ENCODE measurements around the gene USP11. TPM values are rescaled to one million over a fixed set of nuclear protein-coding genes. Genes with fewer than 3 reads are reported as not detected.

Gene USP11
- total RNA-seq: 25.9 and 27.3 TPM in 2 replicates

GRCh38 chrX:47232803-47233332 lies at the start of gene USP11:
TSS of gene USP11 (plus strand) at chrX:47233009. CDS start at chrX:47233044, 35 bp downstream.
- peak within 1 kb of the TSS; percentile 98 for H3K27ac Mint-ChIP-seq
- intact Hi-C loops (cut with micrococcal nuclease): loop anchor here (1.0 to 5.0 kb wide), 6 partner anchors 15 to 417 kb away; partner anchors contain the start of genes CDK16, ELK1, NDUFB11 and RBM10
- peaks cover 20% of the 10 kb centered on the region for H3K4me1 Mint-ChIP-seq
- peaks cover 4% of the 10 kb centered on the region for H3K9me3 Mint-ChIP-seq
- DNase-seq: peak; percentile 81
- peak within 1 kb of the TSS; percentile 87 for H3K4me3 Mint-ChIP-seq
- peaks cover 3% of the 10 kb centered on the region for H3K27me3 Mint-ChIP-seq
- peaks cover 22% of the 10 kb centered on the region for H3K36me3 Mint-ChIP-seq (ENCODE audit: low read depth)

GRCh38 chrX:47184486-47184885 lies 48.3 kb upstream of the USP11 start:
- Mint-ChIP-seq H3K4me3 (no peak overlapping the region), H3K27ac (no peak overlapping the region), H3K36me3 (ENCODE audit: low read depth) (peaks cover 25% of the 10 kb centered on the region), H3K27me3 (no peaks in the 10 kb centered on the region), H3K9me3 (no peaks in the 10 kb centered on the region), H3K4me1 (peaks cover 6% of the 10 kb centered on the region)
- intact Hi-C loops (cut with micrococcal nuclease): no loop called here
- no peak for DNase-seq

- Mint-ChIP-seq H3K4me3 (no peak overlapping the region), H3K9me3 (no peaks in the 10 kb centered on the region), H3K4me1 (peaks cover 6% of the 10 kb centered on the region), H3K27me3 (no peaks in the 10 kb centered on the region), H3K36me3 (ENCODE audit: low read depth) (peaks cover 24% of the 10 kb centered on the region), H3K27ac (no peak overlapping the region)
- intact Hi-C loops (cut with micrococcal nuclease): no loop called here
- DNase-seq: no peak
Observed at GRCh38 chrX:47185241-47185640, 47.6 kb upstream of the USP11 start.

- H3K27ac Mint-ChIP-seq: no peak overlapping the region
- intact Hi-C loops (cut with micrococcal nuclease): no loop called here
- no peak overlapping the region for H3K4me3 Mint-ChIP-seq
- DNase-seq: no peak
- peaks cover 9% of the 10 kb centered on the region for H3K4me1 Mint-ChIP-seq
- H3K36me3 Mint-ChIP-seq (ENCODE audit: low read depth): peaks cover 19% of the 10 kb centered on the region
- H3K9me3 Mint-ChIP-seq: no peaks in the 10 kb centered on the region
- H3K27me3 Mint-ChIP-seq: no peaks in the 10 kb centered on the region
Observed at GRCh38 chrX:47186096-47186740, 46.6 kb upstream of the USP11 start.

DNA sequence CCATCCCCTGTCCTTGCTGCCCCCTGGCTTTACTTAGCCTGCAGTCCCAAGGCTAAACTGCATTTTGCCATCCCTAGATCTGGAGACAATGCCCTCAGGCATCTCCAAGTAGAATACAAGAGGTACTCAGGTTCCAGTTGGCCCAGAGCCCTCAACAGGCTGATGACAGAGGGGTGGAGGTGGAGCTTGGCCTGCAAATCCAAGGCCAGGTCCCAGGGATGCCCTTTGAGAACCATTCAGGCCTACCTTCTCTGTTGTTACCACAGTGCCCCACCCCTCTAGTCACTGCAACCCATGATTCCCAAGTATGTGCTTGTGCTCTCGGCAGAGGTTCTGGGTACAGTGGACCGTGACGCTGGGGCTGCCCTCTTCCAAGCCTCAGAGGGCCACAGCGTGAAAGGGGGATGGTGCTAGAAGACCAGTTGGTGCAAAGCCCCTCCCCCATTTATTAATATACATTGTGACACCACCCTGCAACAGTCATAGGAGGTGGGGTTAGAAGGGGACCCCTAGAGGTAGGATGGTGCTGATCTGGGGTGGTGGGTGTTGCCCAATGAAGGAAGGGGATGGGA lies 45.6 kb upstream of the USP11 start:
- DNase-seq: no peak
- intact Hi-C loops (cut with micrococcal nuclease): no loop called here
- no peaks in the 10 kb centered on the region for H3K27me3 Mint-ChIP-seq
- peak overlapping the region; percentile 11 for H3K27ac Mint-ChIP-seq
- H3K4me3 Mint-ChIP-seq: no peak overlapping the region
- no peaks in the 10 kb centered on the region for H3K9me3 Mint-ChIP-seq
- peaks cover 9% of the 10 kb centered on the region for H3K4me1 Mint-ChIP-seq
- H3K36me3 Mint-ChIP-seq (ENCODE audit: low read depth): peaks cover 16% of the 10 kb centered on the region

DNA sequence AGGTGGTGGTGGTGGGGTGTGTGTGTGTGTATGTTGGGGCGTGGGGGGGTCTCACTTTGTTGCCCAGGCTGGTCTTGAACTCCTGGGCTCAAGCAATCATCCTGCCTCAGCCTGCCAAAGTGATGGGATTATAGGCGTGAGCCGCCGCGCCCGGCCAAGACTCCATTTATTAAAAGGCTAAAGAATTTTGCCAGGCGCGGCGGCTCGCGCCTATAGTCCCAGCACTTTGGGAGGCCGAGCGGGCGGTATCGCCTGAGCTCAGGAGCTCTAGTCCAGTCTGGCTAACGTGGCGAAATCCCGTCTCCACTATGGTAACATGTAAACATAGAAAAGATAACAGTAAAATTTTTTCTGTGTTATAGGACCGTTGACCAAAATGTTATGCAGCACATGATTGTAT lies 42.9 kb upstream of the USP11 start:
- peaks cover 16% of the 10 kb centered on the region for H3K36me3 Mint-ChIP-seq (ENCODE audit: low read depth)
- H3K4me1 Mint-ChIP-seq: peaks cover 17% of the 10 kb centered on the region
- no peak overlapping the region for H3K4me3 Mint-ChIP-seq
- H3K27me3 Mint-ChIP-seq: no peaks in the 10 kb centered on the region
- no peak overlapping the region for H3K27ac Mint-ChIP-seq
- H3K9me3 Mint-ChIP-seq: no peaks in the 10 kb centered on the region
- intact Hi-C loops (cut with micrococcal nuclease): loop anchor here (2.0 to 10.0 kb wide), 3 partner anchors 45 to 465 kb away; partner anchors contain the start of genes ELK1, NDUFB11, RBM10 and UXT
- no peak for DNase-seq

- no peaks in the 10 kb centered on the region for H3K27me3 Mint-ChIP-seq
- H3K4me3 Mint-ChIP-seq: peak overlapping the region; percentile 97
- peaks cover 13% of the 10 kb centered on the region for H3K36me3 Mint-ChIP-seq (ENCODE audit: low read depth)
- H3K4me1 Mint-ChIP-seq: peaks cover 21% of the 10 kb centered on the region
- H3K9me3 Mint-ChIP-seq: no peaks in the 10 kb centered on the region
- intact Hi-C loops (cut with micrococcal nuclease): loop anchor here (2.0 to 10.0 kb wide), 3 partner anchors 46 to 464 kb away; partner anchors contain the start of genes ELK1, NDUFB11, RBM10 and UXT
- peak; percentile 93 for DNase-seq
- peak overlapping the region; percentile 96 for H3K27ac Mint-ChIP-seq
Observed at GRCh38 chrX:47190445-47191269, 42.2 kb upstream of the USP11 start.

GRCh38 chrX:47191331-47191730 lies 41.5 kb upstream of the USP11 start:
- peaks cover 28% of the 10 kb centered on the region for H3K4me1 Mint-ChIP-seq

DNA sequence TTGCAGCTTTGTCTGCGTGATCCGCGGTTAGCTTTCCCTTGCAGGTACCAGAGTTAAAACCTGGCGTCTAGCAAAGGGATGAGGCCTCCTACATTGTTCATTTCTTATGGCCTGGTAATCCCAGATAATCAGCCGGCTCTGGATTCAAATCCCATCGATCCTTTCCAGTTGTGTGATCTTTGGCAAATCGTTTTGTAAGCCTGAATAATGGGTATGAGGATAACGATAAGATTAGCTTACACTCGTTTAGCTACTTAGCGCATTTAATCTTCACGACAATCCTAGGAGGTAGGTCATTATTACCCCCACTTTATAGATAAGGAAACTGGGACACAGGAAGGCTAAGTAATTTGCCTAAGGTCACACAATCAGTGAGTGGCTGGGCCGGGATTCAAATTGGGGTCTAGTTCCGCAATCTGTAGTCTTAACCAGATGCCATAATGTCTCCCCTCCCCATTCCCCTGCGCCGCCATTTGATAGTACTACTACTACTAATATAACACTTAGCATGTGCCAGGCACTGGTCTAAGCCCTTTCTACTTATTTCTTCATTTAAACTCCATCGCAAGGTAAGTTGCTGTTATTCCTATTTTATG lies 40.9 kb upstream of the USP11 start:
- no peaks in the 10 kb centered on the region for H3K9me3 Mint-ChIP-seq
- H3K36me3 Mint-ChIP-seq (ENCODE audit: low read depth): peaks cover 19% of the 10 kb centered on the region
- intact Hi-C loops (cut with micrococcal nuclease): loop anchor here (2.0 to 10.0 kb wide), 3 partner anchors 47 to 463 kb away; partner anchors contain the start of genes ELK1, NDUFB11, RBM10 and UXT
- H3K27ac Mint-ChIP-seq: peak overlapping the region; percentile 96
- H3K4me3 Mint-ChIP-seq: peak overlapping the region; percentile 97
- H3K4me1 Mint-ChIP-seq: peaks cover 33% of the 10 kb centered on the region
- DNase-seq: no peak
- H3K27me3 Mint-ChIP-seq: no peaks in the 10 kb centered on the region

More at GRCh38 chrX:47191331-47191730, 41.5 kb upstream of the USP11 start:
- H3K4me3 Mint-ChIP-seq: peak overlapping the region; percentile 97
- DNase-seq: peak; percentile 81
- H3K27me3 Mint-ChIP-seq: no peaks in the 10 kb centered on the region
- no peaks in the 10 kb centered on the region for H3K9me3 Mint-ChIP-seq
- intact Hi-C loops (cut with micrococcal nuclease): loop anchor here (2.0 to 10.0 kb wide), 3 partner anchors 47 to 463 kb away; partner anchors contain the start of genes ELK1, NDUFB11, RBM10 and UXT
- H3K36me3 Mint-ChIP-seq (ENCODE audit: low read depth): peaks cover 17% of the 10 kb centered on the region
- H3K27ac Mint-ChIP-seq: peak overlapping the region; percentile 96

DNA sequence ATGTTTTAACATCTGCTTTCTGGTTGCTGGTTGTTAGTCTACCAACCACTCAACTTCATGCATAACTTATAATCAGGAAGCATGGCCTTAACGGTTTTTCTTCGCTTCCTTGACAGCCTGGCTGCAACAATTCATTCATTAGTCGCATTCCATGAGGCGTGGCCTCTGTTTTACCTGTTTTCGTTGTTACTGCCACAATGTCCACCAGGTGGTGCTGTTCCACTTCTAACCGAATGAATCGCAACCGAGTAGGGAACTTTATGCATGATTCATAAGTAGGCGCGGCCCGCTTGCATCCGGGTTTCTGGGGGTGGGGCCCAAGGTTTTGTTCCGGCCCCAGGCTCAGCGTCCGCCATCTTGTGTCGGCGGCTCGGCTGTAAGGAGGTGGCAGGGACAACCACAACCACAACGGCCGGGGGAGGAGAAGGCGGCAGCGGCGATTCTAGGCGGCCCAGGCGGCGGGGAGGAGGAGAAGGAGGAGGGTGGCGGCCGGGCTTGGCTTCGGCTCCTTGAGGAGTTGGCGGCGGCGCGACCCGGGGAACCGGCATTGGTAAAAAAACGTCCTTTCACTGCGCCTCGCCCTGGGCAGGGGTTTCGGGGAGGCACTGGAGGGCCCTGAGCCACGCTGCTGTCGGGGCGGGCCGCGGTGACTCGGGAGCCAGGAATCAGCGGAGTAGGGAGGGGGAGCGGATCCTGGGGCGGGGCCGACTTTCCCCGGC lies 39.2 kb upstream of the USP11 start, which contains the start of gene UBA1:
TSS of gene UBA1 (plus strand) at position 355 of the 719 bp plus-strand sequence. CDS start 4,974 bp downstream, outside the sequence.
- Mint-ChIP-seq H3K4me1 (peaks cover 35% of the 10 kb centered on the region), H3K27ac (peak within 1 kb of the TSS; percentile 98), H3K4me3 (peak within 1 kb of the TSS; percentile 94), H3K9me3 (no peaks in the 10 kb centered on the region), H3K36me3 (ENCODE audit: low read depth) (peaks cover 30% of the 10 kb centered on the region), H3K27me3 (no peaks in the 10 kb centered on the region)
- intact Hi-C loops (cut with micrococcal nuclease): loop anchor here (1.0 to 10.0 kb wide), 8 partner anchors 24 to 461 kb away; partner anchors contain the start of genes ELK1, USP11 and UXT
- peak; percentile 97 for DNase-seq

DNA sequence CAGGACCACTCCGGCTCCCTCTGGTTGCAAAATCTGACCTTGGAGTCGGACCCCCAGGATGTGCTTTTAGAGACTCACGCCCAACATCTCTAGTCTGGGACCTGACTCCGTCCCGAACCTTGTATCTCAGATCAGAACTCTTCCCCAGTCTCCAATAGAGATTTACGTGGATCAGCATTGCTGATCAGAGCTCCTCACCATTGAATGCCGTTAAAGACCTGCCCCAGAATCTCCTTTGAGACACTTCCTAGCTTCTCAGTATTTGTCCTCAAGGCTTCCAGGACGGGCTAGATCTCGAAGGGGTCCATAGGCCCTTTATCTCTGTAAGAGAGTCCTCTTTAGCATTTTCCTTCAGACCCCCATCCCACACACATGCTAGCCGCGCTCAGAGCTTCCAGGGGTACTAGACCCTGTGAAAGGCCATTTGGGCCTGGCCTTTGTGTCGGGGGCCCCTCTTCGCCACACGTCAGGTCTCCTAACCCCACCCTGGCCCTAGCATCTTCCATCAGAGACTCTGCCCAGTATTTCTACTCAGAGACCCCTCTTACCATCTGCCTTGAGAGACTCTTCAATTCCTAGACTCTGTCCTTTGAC lies 38.5 kb upstream of the USP11 start:
- Mint-ChIP-seq H3K27ac (peak overlapping the region; percentile 98), H3K4me1 (peaks cover 31% of the 10 kb centered on the region), H3K36me3 (ENCODE audit: low read depth) (peaks cover 36% of the 10 kb centered on the region), H3K9me3 (no peaks in the 10 kb centered on the region), H3K27me3 (no peaks in the 10 kb centered on the region), H3K4me3 (peak overlapping the region; percentile 94)
- DNase-seq: peak; percentile 58
- intact Hi-C loops (cut with micrococcal nuclease): loop anchor here (5.0 to 10.0 kb wide), 2 partner anchors 173 to 461 kb away; partner anchors contain the start of genes ELK1 and UXT

DNA sequence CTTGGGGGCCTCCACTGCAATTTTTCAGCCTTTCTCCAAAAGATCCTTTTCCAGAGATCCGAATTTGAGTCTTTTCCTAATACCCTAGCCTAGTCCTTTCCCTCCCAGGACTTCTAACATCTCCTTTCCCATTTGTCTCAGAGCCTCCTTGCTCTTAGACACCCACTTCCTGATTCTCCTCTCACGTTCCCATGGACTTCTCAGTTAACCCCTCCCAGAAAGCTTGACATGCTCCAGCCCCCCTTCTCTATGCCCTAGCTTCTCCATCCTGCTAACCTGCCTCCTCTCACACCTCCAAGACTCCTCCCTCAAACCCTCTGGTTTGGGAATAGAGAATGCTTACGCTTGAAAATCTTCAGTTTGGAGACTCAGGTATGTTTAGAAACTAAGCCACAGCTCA lies 36.7 kb upstream of the USP11 start:
- no peak for DNase-seq
- no peaks in the 10 kb centered on the region for H3K9me3 Mint-ChIP-seq
- intact Hi-C loops (cut with micrococcal nuclease): loop anchor here (10.0 kb wide), 1 partner anchor 459 kb away; the partner anchor contains the start of genes ELK1 and UXT
- H3K27ac Mint-ChIP-seq: peak overlapping the region; percentile 82
- H3K4me3 Mint-ChIP-seq: peak overlapping the region; percentile 94
- no peaks in the 10 kb centered on the region for H3K27me3 Mint-ChIP-seq
- H3K36me3 Mint-ChIP-seq (ENCODE audit: low read depth): peaks cover 49% of the 10 kb centered on the region
- H3K4me1 Mint-ChIP-seq: peaks cover 29% of the 10 kb centered on the region
